ENCODE results near the gene SP5.

Gene SP5

GRCh38 chr2:170696948-170697347 lies 18.2 kb upstream of the SP5 start:
- TF ChIP-seq, protein P1, sequence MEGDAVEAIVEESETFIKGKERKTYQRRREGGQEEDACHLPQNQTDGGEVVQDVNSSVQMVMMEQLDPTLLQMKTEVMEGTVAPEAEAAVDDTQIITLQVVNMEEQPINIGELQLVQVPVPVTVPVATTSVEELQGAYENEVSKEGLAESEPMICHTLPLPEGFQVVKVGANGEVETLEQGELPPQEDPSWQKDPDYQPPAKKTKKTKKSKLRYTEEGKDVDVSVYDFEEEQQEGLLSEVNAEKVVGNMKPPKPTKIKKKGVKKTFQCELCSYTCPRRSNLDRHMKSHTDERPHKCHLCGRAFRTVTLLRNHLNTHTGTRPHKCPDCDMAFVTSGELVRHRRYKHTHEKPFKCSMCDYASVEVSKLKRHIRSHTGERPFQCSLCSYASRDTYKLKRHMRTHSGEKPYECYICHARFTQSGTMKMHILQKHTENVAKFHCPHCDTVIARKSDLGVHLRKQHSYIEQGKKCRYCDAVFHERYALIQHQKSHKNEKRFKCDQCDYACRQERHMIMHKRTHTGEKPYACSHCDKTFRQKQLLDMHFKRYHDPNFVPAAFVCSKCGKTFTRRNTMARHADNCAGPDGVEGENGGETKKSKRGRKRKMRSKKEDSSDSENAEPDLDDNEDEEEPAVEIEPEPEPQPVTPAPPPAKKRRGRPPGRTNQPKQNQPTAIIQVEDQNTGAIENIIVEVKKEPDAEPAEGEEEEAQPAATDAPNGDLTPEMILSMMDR (conservative IDR thresholded peaks at IDR 0.05): no peak
- H3K27ac ChIP-seq: no peak overlapping the region

DNA sequence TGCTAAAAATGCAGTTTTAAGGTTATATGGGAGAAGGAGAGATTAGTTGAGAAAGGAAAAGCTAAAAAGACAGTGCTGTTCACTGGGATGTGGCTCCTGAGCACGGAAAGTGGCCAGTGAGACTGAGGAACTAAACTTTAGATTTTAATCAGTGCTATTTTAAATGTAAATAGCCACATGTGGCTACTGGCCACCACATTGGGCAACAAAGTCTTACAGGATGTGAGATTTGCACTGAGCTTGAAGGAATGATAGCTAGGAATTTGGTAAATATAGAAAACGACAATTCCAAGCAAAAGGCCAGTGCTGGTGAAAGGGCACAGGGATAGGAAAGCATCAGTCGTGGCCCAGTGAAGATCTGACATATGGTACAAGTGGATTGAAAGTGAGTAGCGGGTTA lies 14.1 kb upstream of the SP5 start:
- H3K27ac ChIP-seq: no peak overlapping the region
- TF ChIP-seq, protein P1 (conservative IDR thresholded peaks at IDR 0.05): no peak

DNA sequence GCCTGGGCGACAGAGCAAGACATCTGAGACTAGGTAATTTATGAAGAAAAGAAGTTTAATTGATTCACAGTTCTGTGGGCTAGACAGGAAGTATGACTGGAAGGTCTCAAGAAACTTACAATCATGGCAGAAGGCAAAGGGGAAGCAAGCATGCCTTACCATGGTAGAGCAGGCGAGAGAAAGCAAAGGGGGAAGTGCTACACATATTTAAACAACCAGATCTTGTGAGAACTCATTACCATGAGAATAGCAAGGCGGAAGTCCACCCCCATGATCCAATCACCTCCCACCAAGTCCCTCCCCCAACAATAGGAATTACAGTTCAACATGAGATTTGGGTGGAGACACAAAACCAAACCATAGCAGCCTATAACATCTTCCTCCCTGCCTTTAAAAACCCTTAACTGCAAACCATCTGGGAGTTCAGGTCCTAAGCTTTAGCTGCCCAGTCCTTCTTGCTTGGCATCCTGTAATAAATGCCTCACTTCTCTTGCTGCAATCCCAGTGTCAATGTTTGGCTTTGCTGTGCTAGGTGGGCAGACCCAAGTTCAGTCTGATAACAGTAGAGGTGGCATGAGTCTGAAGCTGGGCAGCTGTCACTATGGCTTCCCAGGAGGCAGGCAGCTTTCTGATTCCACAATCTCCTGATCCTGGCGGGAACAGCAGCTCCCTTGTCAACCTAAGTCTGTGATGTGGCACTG lies 11.2 kb upstream of the SP5 start:
- TF ChIP-seq, protein P1 (conservative IDR thresholded peaks at IDR 0.05): no peak
- no peak overlapping the region for H3K27ac ChIP-seq

- TF ChIP-seq, protein P1 (conservative IDR thresholded peaks at IDR 0.05): no peak
- no peak overlapping the region for H3K27ac ChIP-seq
Measured at GRCh38 chr2:170707821-170708795, 7.0 kb upstream of the SP5 start.

GRCh38 chr2:170710609-170710979 lies 4.5 kb upstream of the SP5 start:
- H3K27ac ChIP-seq: no peak overlapping the region
- TF ChIP-seq, protein P1 (conservative IDR thresholded peaks at IDR 0.05): no peak

- H3K27ac ChIP-seq: no peak overlapping the region
- TF ChIP-seq, protein P1 (conservative IDR thresholded peaks at IDR 0.05): no peak
Measured at GRCh38 chr2:170711196-170711773, 3.9 kb upstream of the SP5 start.
